Endothelial cell of hepatic sinusoid (primary cell): ENCODE results near the gene THBS1.

Experiments
- in situ Hi-C: cut with HindIII; loops from 2 replicates; pipeline ENCODE4 v1.10.0; 2017; ENCODE audit warnings: low sequenced_read_pairs

Gene THBS1

DNA sequence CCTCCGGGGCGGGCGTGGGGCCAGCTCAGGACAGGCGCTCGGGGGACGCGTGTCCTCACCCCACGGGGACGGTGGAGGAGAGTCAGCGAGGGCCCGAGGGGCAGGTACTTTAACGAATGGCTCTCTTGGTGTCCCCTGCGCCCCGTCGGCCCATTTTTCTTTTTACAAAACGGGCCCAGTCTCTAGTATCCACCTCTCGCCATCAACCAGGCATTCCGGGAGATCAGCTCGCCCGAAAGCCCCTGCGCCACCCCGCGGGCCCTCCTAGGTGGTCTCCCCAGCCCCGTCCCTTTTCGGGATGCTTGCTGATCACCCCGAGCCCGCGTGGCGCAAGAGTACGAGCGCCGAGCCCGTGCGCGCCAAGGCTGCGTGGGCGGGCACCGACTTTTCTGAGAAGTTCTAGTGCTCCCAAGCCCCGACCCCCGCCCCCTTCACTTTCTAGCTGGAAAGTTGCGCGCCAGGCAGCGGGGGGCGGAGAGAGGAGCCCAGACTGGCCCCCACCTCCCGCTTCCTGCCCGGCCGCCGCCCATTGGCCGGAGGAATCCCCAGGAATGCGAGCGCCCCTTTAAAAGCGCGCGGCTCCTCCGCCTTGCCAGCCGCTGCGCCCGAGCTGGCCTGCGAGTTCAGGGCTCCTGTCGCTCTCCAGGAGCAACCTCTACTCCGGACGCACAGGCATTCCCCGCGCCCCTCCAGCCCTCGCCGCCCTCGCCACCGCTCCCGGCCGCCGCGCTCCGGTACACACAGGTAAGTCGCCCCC lies at the start of gene THBS1:
THBS1 (plus strand) TSS at position 595 of the 757 bp plus-strand sequence. CDS start 779 bp downstream, outside the sequence.
- in situ Hi-C loops: no loop called here

DNA sequence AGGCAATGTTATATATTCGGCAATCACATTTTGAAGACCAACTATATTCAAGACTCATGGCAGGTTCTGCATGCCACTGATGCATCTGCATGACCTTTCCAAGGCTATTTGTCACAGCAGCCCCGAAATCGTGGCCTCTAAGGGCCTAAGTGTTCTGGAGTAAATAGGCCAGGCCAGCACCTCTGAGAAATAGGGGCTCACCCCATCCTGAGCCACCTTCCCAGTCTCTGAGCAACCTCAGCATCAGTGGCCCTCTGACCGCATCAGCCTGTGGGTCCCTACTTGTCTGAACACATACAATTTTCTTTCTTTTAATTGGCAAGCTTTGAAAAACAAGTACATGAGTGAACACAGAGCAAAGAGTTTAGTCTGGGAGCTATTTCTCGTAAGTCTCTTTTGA lies 45.9 kb upstream of the THBS1 start:
- in situ Hi-C loops: no loop called here

DNA sequence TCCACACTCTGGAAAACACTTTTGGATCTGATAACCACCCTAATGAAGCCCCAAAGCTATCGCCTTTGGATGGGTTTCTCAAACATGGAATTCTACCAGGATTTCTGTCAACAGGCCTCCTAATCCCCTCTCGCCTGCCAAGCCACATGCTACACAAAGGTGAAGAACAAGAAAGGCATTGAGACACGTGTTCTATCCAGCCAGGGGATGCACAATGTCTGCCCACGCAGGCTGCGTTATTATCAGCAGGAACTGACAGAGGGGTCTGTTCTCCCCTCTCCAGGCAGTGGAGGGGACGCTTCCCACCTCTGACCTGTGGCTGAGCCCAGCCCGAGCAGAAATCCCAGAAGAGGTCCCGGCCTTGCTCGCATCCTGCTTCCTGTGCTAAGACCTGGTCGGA lies 45.4 kb upstream of the THBS1 start:
- in situ Hi-C loops: no loop called here

DNA sequence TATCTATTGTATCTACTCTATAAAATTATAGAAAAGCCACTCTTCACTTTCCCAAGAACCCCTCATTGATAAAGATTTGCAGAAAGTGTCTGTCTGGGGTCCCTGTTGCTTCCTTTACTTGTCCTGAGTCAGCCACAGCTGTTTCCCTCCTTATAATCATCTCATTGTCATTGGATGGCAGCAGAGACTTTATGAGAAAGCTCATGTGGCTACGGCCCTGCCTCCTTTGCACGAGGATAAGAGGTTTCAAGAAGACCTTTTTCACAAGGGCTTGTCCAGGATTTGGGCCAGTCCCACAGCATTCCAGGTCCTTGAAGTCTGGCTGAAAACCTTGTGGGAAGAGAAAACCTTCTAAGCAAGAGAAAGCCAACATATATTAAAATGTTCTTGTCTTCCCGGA lies 41.9 kb upstream of the THBS1 start:
- in situ Hi-C loops: no loop called here

DNA sequence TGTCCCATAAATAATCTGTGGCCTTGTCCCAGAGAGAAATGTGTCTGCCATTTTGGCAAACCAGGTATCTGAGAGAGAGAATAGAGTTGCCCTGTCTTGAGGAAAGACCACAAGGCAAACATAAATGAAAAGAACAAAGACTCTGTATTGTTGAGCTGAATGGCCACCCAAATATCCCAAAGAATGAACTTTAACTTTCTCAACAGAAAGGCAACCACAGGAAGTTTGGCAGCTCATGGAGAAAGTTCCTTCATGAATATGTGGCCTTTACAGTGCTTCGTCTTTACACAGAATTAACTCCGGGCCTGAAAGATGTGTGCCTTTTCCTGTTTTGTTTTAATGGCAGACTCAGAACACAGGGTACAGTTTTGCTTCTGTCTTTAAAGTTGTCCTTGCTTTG lies 41.4 kb upstream of the THBS1 start:
- in situ Hi-C loops: no loop called here

DNA sequence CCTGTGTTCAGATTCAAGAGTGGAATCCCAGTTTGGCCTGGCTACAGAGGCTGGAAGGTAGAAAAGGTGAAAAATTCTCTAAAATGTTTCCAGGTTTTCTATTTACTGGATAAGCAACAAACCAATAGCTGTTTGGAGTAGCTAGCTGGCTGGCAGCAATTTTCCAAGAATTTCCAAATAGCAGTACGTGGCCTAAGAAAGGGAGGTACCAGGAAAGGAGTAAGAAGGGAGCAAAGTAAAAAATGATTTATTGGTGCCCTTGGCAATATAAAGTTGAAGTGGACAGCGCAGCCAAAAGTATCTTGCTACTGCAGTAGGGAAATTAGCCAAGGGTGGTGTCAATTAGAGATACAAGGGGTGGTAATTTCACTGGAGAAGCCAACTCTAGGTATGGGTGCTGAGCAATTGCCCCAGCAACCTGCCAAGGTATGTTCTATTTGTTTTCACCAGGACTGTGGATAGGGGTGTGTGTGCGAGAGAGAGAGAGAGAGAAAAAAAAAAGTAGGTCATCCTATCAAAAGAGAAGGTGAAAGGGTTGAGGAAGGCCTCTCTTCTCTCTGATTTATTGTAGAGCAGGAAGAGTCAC lies 40.8 kb upstream of the THBS1 start:
- in situ Hi-C loops: no loop called here

DNA sequence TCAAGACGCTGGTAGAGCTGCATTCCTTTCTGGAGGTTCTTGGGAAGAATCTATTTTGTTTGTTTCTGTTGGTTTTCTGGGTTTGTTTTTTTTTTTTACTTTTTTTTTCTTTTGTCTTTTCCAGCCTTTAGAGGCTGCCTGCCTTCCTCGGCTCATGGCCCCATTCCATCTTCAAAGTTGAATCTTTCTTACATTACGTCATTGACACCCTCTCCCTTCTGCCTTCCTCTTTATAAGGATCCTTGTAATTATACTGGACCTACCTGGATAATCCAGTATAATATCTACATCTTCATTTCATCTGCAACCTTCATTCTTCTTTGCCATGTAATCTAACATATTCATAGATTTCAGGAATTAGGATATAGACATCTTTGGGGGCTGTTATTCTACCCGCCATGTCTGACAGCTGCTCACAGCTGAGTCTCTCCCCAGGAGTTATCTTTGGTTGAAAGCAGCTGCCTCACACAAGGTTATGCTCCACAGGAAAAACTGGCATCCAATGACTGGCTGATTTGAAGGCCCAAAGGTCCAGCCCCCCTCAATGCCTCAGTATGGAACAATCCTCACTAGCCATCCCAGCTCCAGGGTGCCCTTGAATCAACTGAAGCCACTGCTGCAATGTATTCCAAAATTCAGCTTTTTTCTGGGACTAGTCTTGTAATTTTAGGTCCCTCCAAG lies 38.4 kb upstream of the THBS1 start:
- in situ Hi-C loops: no loop called here

DNA sequence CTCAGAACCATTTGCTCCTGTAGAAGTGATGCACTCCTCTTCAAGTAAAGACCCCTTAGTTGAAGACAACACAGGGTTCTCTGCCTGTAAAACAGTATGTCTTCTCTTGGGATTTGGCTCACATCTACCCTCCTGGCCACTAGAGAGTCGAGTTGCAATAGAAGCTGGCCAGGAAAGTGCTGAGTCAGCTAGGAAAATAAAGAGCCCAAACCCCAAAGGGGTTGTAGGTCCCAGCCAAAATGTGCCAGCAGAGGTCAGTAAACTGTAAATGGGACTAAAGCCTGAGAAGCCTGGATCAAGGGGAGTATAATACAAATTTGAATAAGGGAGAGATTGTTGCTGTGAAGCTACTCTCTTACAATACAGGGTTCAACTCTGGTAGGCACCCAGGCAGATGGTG lies 37.2 kb upstream of the THBS1 start:
- in situ Hi-C loops: no loop called here

DNA sequence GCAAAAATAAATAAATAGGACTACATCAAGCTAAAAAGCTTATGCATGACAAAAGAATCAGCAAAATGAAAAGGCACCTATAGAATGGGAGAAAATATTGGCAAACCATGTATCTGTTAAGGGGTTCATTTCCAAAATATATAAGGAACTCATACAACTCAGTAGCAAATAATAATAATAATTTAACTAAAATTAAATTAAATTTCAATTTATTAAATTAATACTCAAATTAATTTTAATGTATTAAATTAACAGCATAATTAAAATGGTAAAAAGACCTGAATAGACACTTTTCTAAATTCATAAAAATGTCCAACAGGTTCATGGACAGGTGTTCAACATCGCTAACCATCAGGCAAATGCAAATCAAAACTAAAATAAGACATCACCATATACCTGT lies 34.0 kb upstream of the THBS1 start:
- in situ Hi-C loops: no loop called here

DNA sequence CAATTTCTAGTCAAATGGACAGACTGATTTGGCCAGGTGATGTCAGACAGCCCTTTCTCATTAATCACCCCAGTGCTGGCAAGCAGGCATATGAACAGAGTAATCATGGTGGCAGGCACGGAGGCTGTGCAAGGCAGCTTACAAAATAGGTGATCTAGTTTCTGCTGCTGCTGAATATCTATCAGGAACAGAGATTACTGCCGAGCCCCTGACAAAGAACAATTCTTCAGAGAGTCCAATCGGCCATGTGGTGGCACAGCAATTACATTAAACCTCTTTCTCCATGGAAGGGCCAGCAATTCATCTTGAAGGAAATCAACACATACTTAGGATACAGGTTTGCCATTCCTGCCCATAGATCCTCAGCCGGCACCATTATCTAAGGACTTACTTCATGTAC lies 32.3 kb upstream of the THBS1 start:
- in situ Hi-C loops: no loop called here

DNA sequence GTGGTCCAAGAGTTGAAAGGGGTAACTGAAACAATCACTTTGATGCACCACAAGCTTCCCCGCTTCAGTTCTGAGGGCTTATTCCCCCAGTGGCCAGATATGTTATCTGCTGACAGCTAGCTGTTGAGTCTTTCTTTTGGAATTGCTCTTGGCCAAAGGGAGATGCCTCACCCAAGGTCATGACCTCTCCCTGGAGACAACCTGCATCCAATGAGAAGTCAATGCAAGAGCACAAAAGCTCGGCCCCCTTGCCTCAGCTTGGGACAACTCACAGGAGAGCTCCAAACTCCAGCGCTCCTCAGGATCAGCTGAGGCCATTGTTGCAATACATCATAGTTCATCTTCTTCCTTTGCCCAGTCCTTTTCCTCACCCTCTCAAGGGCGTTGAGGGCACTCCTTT lies 31.0 kb upstream of the THBS1 start:
- in situ Hi-C loops: no loop called here

DNA sequence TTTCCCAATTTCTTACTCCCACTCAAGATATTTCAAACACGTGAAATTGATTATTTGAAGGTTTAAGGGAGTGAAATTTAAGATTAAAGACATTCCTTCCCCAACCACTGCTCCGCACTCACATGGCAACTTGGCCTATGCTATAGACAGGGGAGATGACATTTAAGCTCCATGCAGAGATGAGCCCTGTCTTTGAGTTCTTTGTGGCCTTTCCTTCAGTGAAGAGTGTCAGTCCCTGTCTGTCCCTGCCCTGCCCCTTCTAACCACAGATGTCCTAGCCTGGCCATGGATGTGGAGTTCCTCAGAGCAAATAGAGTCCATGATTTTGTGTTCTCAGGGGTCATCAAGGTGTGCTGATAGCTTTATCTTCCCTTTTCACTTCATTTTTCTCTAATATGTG lies 29.4 kb upstream of the THBS1 start:
- in situ Hi-C loops: no loop called here

DNA sequence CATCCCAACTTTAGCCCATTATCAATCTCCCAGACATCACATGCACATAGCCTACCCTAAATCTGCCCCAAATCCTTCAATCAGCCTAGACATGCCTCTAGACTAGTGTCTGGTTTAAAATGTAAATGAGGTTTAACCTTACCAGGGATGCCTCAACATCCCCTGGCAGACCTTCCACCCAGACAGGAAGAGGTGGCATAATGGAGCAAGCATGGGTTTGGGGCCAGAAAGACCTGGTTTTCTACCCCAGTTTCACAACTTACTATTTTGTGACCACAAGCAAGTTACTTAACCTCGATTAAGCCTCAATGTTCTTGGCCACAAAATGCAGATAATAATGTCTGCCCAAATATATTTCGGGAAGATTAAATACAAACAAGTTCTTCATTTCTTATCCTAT lies 28.3 kb upstream of the THBS1 start:
- in situ Hi-C loops: no loop called here

DNA sequence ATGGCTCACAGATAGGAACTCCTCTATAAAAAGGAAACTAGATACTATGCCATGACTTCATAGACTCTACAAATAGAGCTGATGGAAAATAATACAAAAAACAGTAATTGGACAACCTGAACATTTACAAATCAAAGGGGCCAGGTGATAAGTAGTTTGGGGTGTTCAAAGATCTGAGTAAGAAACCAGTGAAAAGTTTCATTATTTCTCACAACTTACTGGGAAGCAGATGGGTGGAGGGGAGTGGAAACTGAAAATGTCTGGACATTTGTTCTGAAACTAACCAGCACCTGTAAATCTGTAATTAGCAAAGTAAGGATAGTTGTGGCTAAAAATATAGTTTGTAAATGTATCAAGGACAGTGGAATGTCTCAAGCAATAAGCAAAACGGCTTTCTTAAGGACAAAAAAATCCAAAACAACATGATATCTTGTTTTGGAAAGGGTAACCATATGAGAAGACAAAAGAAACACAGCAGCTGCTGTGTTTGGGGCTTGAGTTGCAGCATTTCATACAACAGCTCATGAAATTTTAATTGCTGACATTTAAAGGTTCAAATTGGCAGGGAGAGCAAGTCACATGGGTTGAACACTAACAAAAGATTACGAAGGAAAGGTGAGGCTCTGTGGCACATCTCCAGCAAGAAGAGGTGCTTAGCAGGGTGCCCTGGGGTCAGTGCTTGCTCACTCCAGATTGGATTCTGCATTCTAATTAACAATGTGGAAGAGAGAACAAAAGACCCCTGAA lies 26.8 kb upstream of the THBS1 start:
- in situ Hi-C loops: no loop called here

DNA sequence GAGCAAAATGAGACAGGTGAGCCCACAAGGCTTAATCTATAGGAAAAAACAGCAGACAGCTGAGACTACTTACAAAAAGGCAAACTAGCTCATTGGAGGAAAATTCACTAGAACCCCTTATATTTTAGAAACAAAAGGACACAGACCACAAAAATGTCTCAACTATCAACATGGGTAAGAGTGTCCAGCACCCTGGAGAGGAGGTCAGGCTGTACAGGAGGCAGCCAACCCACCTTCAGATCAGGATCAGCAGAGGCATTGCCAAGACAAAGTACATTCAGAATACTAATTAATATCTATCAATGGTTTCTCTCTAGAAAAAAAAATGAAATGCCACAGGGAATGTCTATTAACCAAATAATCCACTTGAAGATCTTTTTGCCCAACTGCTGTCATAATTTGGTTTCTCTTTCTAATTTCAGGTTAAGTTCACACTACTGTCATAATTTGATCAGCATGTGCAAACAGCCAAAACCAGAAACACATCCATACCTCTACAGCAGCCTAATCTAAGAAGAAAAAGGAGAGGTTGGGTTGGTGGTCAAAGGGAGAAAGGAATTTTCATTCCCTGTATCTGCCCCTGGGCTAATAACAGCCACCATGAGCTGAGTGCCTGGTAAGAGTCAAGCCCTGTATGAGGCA lies 26.0 kb upstream of the THBS1 start:
- in situ Hi-C loops: no loop called here

DNA sequence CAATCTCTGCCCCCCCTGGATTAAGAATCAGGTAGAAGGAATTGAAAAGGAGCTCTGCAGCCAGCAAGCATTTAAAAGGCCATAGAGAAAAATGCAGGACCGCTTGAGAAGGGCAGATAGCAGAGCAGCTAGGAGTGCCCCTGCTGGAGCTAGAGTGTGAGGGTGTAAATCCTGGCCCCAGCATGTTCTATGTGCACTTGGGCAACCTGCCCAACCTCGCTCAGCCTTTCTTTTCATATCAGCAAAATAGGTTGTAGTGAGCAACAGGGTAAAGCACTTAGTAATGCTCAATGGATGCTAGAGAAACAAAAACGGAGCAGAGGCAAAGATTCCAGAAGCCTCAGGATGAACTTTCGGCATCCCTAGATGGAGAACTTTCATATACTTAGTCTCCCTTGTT lies 25.0 kb upstream of the THBS1 start:
- in situ Hi-C loops: no loop called here

DNA sequence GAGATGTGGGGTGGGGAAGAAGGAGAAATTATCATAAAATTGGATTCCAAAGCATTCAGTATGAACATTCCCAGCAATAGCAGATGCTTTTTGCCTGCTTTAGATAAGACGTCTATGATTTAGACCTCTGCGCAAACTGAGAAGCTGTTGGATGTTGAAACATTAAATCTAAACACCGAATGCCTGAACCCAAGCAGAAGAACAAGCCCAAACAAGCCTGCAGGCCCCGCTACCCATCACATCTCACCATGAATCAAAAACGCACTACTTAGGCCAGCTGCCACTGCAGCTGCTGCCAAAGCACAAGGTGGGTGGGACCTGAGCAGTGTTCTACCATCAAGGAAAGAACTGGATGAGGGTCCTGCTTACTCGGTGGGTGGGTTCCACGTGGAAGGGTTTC lies 24.4 kb upstream of the THBS1 start:
- in situ Hi-C loops: no loop called here

DNA sequence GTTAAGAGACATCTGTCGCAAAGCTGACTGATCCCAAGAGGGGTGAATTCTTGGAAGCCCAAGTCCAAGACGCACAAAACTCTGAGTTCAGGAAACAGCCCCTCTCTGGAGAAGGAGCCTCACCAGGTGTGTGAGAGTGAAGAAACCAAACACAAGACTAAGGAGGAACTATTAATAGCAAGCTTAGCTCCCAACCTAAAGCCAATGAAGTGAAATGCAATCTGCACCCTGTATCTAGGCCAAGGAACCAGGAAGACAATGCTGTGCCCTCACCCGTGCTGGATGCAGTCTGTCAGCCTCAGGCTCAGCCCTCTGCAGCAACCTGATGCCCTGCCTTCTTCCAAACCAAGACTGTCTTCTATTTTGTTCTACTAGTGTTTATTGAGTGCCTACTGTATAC lies 22.5 kb upstream of the THBS1 start:
- in situ Hi-C loops: no loop called here

DNA sequence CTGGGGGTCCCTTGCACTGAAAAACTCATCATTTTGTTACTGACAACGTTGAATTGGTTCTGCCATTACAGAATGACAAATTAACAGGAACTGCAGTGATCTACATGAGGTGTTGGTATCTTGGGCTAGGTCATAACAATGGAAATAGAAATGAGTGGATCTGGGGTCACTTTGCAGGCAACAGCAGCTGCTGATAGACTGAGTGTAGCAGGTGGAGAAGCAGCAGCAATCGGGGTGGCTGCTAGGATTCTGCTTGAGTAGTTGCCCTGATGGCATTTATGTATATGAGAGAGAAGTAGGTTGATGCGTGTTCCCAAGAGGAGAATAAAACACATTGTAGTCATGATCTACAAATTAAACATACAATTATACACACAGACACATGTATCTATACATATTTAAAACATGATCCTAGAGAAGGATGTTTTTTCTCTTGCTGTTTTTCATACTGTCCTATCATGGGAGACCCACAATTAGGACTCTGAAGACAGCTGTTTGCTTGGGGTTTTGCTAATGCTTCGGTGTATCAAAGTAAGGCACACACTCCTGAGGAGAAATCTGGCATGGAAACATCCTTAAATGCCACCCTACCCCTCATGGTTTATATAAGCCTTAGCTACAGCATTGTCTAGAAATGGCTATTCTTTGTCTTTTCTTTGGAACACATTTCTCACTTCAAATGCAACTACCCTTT lies 15.8 kb upstream of the THBS1 start:
- in situ Hi-C loops: no loop called here

DNA sequence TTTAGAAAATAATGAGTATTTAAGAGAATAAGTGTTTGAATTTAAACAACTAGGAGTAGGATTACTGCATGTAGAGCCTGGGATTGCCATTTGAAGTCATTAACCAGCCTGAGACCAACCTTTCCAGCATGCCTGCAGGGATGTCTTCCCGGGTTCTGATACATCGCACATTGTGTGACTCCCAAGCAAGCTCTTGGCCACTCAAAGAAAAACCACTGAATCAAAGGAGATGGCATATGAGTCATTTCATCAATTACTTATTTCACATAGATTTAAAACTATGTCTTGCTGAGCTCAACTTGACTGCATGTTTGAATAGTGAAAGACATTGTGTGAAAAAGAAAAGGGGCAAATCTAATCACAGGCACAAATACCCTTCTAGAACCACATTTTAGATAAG lies 15.0 kb upstream of the THBS1 start:
- in situ Hi-C loops: no loop called here
